Nephron progenitor cell (in vitro differentiated cells): Measurements from ENCODE around the gene ZNFX1.
"Not testable (repeated sequence)": the region's sequence is repeated elsewhere in the genome, so short reads cannot be mapped to it uniquely, and the experiment has no call there.

ENCODE experiments used
- DNase-seq: peaks from one replicate; pipeline ENCODE4 v3.0.0; 2021
- H3K27ac Mint-ChIP-seq: 2 replicates; pipeline ENCODE4 v1.8.0; 2021; ENCODE audit warnings: mild to moderate bottlenecking, moderate library complexity, mixed read lengths
- H3K27me3 Mint-ChIP-seq: 2 replicates; pipeline ENCODE4 v1.8.0; 2021; ENCODE audit warnings: mild to moderate bottlenecking, low read depth, mixed read lengths; ENCODE audit not compliant: poor library complexity
- H3K36me3 Mint-ChIP-seq: 2 replicates; pipeline ENCODE4 v1.8.0; 2021; ENCODE audit warnings: low read depth, mixed read lengths
- H3K4me1 Mint-ChIP-seq: 2 replicates; pipeline ENCODE4 v1.8.0; 2021; ENCODE audit warnings: mixed read lengths
- H3K4me3 Mint-ChIP-seq: 2 replicates; pipeline ENCODE4 v1.8.0; 2021; ENCODE audit warnings: mild to moderate bottlenecking, moderate library complexity, mixed read lengths
- H3K9me3 Mint-ChIP-seq: 2 replicates; pipeline ENCODE4 v1.8.0; 2021; ENCODE audit warnings: mild to moderate bottlenecking, moderate library complexity, mixed read lengths
- CTCF ChIP-seq: fragments of 200-600 bp; sonication (generic); IDR thresholded peaks from 2 replicates; pipeline ENCODE4 v1.5.0; 2021; ENCODE audit warnings: antibody characterized with exemption

Gene ZNFX1

DNA sequence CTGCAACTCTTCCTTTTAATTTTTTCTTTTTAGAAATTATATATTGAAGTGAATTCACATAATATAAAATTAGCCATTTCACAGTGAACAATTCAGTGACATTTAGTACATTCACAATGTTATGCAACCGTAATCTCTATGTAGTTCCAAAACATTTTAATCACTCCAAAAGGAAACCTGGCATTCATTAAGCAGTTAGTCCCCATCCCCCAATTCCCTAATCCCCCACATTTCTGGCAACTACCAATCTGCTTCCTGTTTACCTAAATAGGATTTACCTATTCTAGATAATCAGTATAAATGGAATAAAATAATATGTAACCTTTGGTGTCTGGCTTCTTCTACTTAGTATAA is 67.1 kb downstream of the ZNFX1 start:
- no peaks in the 10 kb centered on the region for H3K36me3 Mint-ChIP-seq
- no peak overlapping the region for H3K4me3 Mint-ChIP-seq
- H3K9me3 Mint-ChIP-seq, result peaks cover 17% of the 10 kb centered on the region
- no peak for TF ChIP-seq CTCF
- peaks cover 3% of the 10 kb centered on the region for H3K27me3 Mint-ChIP-seq
- no peak for DNase-seq
- no peak overlapping the region for H3K27ac Mint-ChIP-seq
- H3K4me1 Mint-ChIP-seq, result no peaks in the 10 kb centered on the region

DNA sequence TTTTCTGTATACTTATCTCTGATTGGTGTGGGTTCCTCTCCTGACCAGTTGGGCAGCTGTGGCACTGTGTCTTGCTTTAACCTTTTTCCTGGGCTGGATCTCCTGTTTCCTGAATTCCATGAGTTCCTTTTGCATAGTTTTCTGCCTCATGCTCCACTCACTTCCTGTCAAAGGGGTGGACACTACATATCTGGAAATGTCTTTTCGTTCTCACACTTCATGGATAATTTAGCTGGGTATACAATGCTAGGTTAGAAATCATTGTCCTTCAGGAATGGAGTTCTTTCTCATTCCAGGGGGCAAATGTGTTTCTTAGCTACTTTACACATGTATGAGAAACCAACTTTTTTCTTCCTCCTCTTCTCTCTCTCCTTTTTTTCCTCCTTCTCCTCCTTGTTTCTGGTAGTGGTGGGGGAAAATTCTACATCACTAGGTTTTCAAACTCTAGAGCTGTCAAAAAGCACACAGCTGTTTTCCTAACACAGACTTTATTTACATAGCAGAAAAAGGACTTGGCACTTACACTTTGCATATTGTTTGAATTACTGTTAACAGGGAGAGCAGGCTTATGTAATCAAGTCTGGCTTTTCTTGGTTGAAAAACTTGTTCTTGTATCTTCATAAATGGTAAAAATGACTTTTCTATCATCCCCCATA is 67.6 kb downstream of the ZNFX1 start:
- H3K9me3 Mint-ChIP-seq, result peaks cover 17% of the 10 kb centered on the region
- peaks cover 2% of the 10 kb centered on the region for H3K27me3 Mint-ChIP-seq
- H3K36me3 Mint-ChIP-seq, result no peaks in the 10 kb centered on the region
- TF ChIP-seq CTCF, result no peak
- no peak overlapping the region for H3K4me3 Mint-ChIP-seq
- no peak for DNase-seq
- H3K4me1 Mint-ChIP-seq, result no peaks in the 10 kb centered on the region
- no peak overlapping the region for H3K27ac Mint-ChIP-seq

GRCh38 chr20:49207076-49207475 is 70.8 kb downstream of the ZNFX1 start:
- peaks cover 17% of the 10 kb centered on the region for H3K9me3 Mint-ChIP-seq
- no peak for TF ChIP-seq CTCF

GRCh38 chr20:49203746-49204145 is 74.1 kb downstream of the ZNFX1 start:
- no peaks in the 10 kb centered on the region for H3K4me1 Mint-ChIP-seq
- H3K4me3 Mint-ChIP-seq, result no peak overlapping the region
- H3K9me3 Mint-ChIP-seq, result peaks cover 9% of the 10 kb centered on the region
- H3K27me3 Mint-ChIP-seq, result peaks cover 9% of the 10 kb centered on the region
- no peak overlapping the region for H3K27ac Mint-ChIP-seq
- no peak for TF ChIP-seq CTCF
- no peak for DNase-seq
- no peaks in the 10 kb centered on the region for H3K36me3 Mint-ChIP-seq

More at GRCh38 chr20:49207076-49207475, 70.8 kb downstream of the ZNFX1 start:
- Mint-ChIP-seq H3K36me3 (no peaks in the 10 kb centered on the region), H3K27ac (no peak overlapping the region), H3K4me1 (no peaks in the 10 kb centered on the region), H3K27me3 (peaks cover 6% of the 10 kb centered on the region), H3K4me3 (no peak overlapping the region)
- DNase-seq, result no peak

- no peak for TF ChIP-seq CTCF
- H3K4me3 Mint-ChIP-seq, result no peak overlapping the region
Observed at GRCh38 chr20:49203011-49203410, 74.8 kb downstream of the ZNFX1 start.

GRCh38 chr20:49199729-49200293 is 78.0 kb downstream of the ZNFX1 start:
- no peak for DNase-seq
- Mint-ChIP-seq H3K4me3 (no peak overlapping the region), H3K36me3 (no peaks in the 10 kb centered on the region), H3K27ac (no peak overlapping the region), H3K4me1 (no peaks in the 10 kb centered on the region), H3K9me3 (peaks cover 9% of the 10 kb centered on the region), H3K27me3 (peaks cover 9% of the 10 kb centered on the region)
- TF ChIP-seq CTCF, result no peak

More at GRCh38 chr20:49203011-49203410, 74.8 kb downstream of the ZNFX1 start:
- Mint-ChIP-seq H3K4me1 (no peaks in the 10 kb centered on the region), H3K9me3 (peaks cover 9% of the 10 kb centered on the region), H3K27ac (no peak overlapping the region), H3K36me3 (no peaks in the 10 kb centered on the region), H3K27me3 (peaks cover 9% of the 10 kb centered on the region)
- no peak for DNase-seq

DNA sequence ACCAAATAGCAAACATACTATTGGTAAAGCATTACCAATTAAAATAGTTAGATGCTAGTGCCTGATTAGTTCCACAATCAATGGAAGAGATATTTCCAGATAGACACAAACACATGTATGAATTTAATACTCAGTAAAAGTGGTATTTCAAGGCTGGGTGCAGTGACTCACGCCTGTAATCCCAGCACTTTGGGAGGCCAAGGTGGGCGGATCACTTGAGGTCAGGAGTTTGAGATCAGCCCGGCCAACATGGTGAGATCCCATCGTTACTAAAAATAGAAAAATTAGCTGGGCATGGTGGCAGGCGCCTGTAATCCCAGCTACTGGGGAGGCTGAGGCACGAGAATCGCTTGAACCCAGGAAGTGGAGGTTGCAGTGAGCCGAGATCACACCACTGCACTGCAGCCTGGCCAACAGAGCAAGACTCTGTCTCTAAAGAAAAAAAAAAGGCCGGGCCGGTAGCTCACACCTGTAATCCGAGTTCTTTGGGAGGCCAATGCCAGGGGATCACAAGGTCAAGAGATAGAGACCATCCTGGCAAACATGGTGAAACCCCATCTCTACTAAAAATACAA is 84.8 kb downstream of the ZNFX1 start:
- not testable (repeated sequence) for H3K27ac Mint-ChIP-seq, H3K9me3 Mint-ChIP-seq, H3K4me3 Mint-ChIP-seq, H3K4me1 Mint-ChIP-seq, H3K36me3 Mint-ChIP-seq, DNase-seq
- H3K27me3 Mint-ChIP-seq, result peaks cover 13% of the 10 kb centered on the region
